Astrocyte (in vitro differentiated cells and primary cell): ENCODE data around the gene CROCC2. TPM values are rescaled to one million over a fixed set of nuclear protein-coding genes. Genes with fewer than 3 reads are reported as not detected.

ENCODE experiments used
- DNase-seq: peaks from one replicate; pipeline ENCODE4 v3.0.0-alpha.2; 2010; ENCODE audit warnings: low read depth
- FAIRE-seq: peaks from 2 replicates; lab custom pipeline; 2011; peaks lifted over from hg19 to GRCh38; lab: Jason Lieb, UNC
- H2AFZ ChIP-seq: 2 replicates; pipeline ENCODE4 v1.6.0; 2012; ENCODE audit warnings: low read depth, low read length, inconsistent platforms
- H3K27ac ChIP-seq: 2 replicates; pipeline ENCODE4 v1.5.1; 2011; ENCODE audit warnings: low read depth, low read length, inconsistent platforms
- H3K27me3 ChIP-seq: 2 replicates; pipeline ENCODE4 v1.6.0; 2011; ENCODE audit warnings: low read length, inconsistent platforms; ENCODE audit not compliant: insufficient read depth
- H3K36me3 ChIP-seq: 2 replicates; pipeline ENCODE4 v1.5.1; 2011; ENCODE audit warnings: low read length, inconsistent platforms; ENCODE audit not compliant: insufficient read depth
- H3K4me1 ChIP-seq: 2 replicates; pipeline ENCODE4 v1.5.1; 2011; ENCODE audit warnings: low read length, inconsistent platforms; ENCODE audit not compliant: insufficient read depth
- H3K4me2 ChIP-seq: 2 replicates; pipeline ENCODE4 v1.6.0; 2012; ENCODE audit warnings: low read length, inconsistent platforms
- H3K4me3 ChIP-seq: 2 replicates; pipeline ENCODE4 v1.5.1; 2011; ENCODE audit warnings: low read depth, mild to moderate bottlenecking, low read length, inconsistent platforms; ENCODE audit not compliant: insufficient read depth
- H3K79me2 ChIP-seq: 2 replicates; pipeline ENCODE4 v1.6.0; 2012; ENCODE audit warnings: mild to moderate bottlenecking, low read length, inconsistent platforms; ENCODE audit not compliant: insufficient read depth
- H3K9ac ChIP-seq: 2 replicates; pipeline ENCODE4 v1.6.0; 2012; ENCODE audit warnings: mild to moderate bottlenecking, low read length, inconsistent platforms
- H3K9me3 ChIP-seq: 2 replicates; pipeline ENCODE4 v1.5.1; 2012; ENCODE audit warnings: low read depth, mild to moderate bottlenecking, low read length, inconsistent platforms; ENCODE audit not compliant: insufficient read depth
- H4K20me1 ChIP-seq: 2 replicates; pipeline ENCODE4 v1.6.0; 2012; ENCODE audit warnings: low read length, inconsistent platforms; ENCODE audit not compliant: insufficient read depth
- H3K27ac Mint-ChIP-seq: one replicate; pipeline ENCODE4 v1.8.0; 2021; ENCODE audit warnings: mild to moderate bottlenecking, mixed read lengths; ENCODE audit not compliant: unreplicated experiment
- H3K27me3 Mint-ChIP-seq: one replicate; pipeline ENCODE4 v1.8.0; 2021; ENCODE audit warnings: low read depth, mixed read lengths; ENCODE audit not compliant: unreplicated experiment
- H3K36me3 Mint-ChIP-seq: one replicate; pipeline ENCODE4 v1.8.0; 2021; ENCODE audit warnings: low read depth, mixed read lengths; ENCODE audit not compliant: unreplicated experiment
- H3K4me1 Mint-ChIP-seq: one replicate; pipeline ENCODE4 v1.8.0; 2021; ENCODE audit warnings: low read depth, mixed read lengths; ENCODE audit not compliant: unreplicated experiment
- H3K4me3 Mint-ChIP-seq: one replicate; pipeline ENCODE4 v1.8.0; 2021; ENCODE audit warnings: mild to moderate bottlenecking, moderate library complexity, mixed read lengths; ENCODE audit not compliant: unreplicated experiment
- H3K9me3 Mint-ChIP-seq: one replicate; pipeline ENCODE4 v1.8.0; 2021; ENCODE audit warnings: mild to moderate bottlenecking, mixed read lengths; ENCODE audit not compliant: unreplicated experiment
- CTCF ChIP-seq: IDR thresholded peaks from 2 replicates; pipeline ENCODE4 v1.5.1; 2011; ENCODE audit warnings: low read depth, mild to moderate bottlenecking, inconsistent platforms, low read length, moderate library complexity; ENCODE audit not compliant: insufficient read depth
- EZH2 ChIP-seq: IDR thresholded peaks from 2 replicates; pipeline ENCODE4 v1.6.1; 2012; ENCODE audit warnings: mild to moderate bottlenecking, low read length, inconsistent platforms; ENCODE audit not compliant: insufficient read depth
- total RNA-seq: library from RNA; stranded (reverse); gene quantifications from 2 replicates; pipeline ENCODE4 v1.2.1, GENCODE V29; 2021

The CROCC2 gene
- total RNA-seq, 1 donor from 2014 or later, result not detected

- no peaks in the 10 kb centered on the region for H3K36me3 ChIP-seq
- Mint-ChIP-seq H3K36me3 (no peaks in the 10 kb centered on the region), H3K9me3 (no peaks in the 10 kb centered on the region), H3K4me3 (no peak overlapping the region), H3K27me3 (peaks cover 41% of the 10 kb centered on the region), H3K4me1 (no peaks in the 10 kb centered on the region), H3K27ac (no peak overlapping the region)
- no peak overlapping the region for H2AFZ ChIP-seq
- no peak overlapping the region for H3K27ac ChIP-seq
- no peak overlapping the region for H3K4me3 ChIP-seq
- no peak overlapping the region for H3K4me2 ChIP-seq
- peak; percentile 3 for TF ChIP-seq CTCF
- no peak for TF ChIP-seq EZH2
- peaks cover 11% of the 10 kb centered on the region for H3K27me3 ChIP-seq
- no peaks in the 10 kb centered on the region for H3K4me1 ChIP-seq
- DNase-seq (peak; percentile 41), FAIRE-seq (no peak)
- H3K9me3 ChIP-seq, result peaks cover 6% of the 10 kb centered on the region
- H3K9ac ChIP-seq, result no peak overlapping the region
- H3K79me2 ChIP-seq, result no peaks in the 10 kb centered on the region
- H4K20me1 ChIP-seq, result no peaks in the 10 kb centered on the region
Observed at GRCh38 chr2:240983361-240983995, 77.3 kb downstream of the CROCC2 start.

- Mint-ChIP-seq H3K4me3 (no peak overlapping the region), H3K36me3 (no peaks in the 10 kb centered on the region), H3K9me3 (no peaks in the 10 kb centered on the region), H3K4me1 (no peaks in the 10 kb centered on the region), H3K27ac (no peak overlapping the region), H3K27me3 (peaks cover 42% of the 10 kb centered on the region)
- no peak for FAIRE-seq
- no peaks in the 10 kb centered on the region for H3K4me1 ChIP-seq
- no peaks in the 10 kb centered on the region for H4K20me1 ChIP-seq
- peaks cover 12% of the 10 kb centered on the region for H3K9me3 ChIP-seq
- no peak for DNase-seq
- no peaks in the 10 kb centered on the region for H3K36me3 ChIP-seq
- peaks cover 11% of the 10 kb centered on the region for H3K27me3 ChIP-seq
- H3K27ac ChIP-seq, result no peak overlapping the region
- H3K79me2 ChIP-seq, result no peaks in the 10 kb centered on the region
- no peak overlapping the region for H3K4me2 ChIP-seq
- H3K9ac ChIP-seq, result no peak overlapping the region
- TF ChIP-seq EZH2, result no peak
- TF ChIP-seq CTCF, result no peak
- no peak overlapping the region for H2AFZ ChIP-seq
- no peak overlapping the region for H3K4me3 ChIP-seq
Observed at GRCh38 chr2:240983996-240984498, 77.9 kb downstream of the CROCC2 start.
